Activated effector memory CD4-positive, alpha-beta T cell treated with anti-CD3 and anti-CD28 coated beads, Interleukin-2, amount 50 U/mL, for 16 hours (primary cell): ENCODE measurements around the gene RCAN3.
A peak's percentile ranks its signal among the peaks of the same experiment; 100 is the strongest.
"Not testable (repeated sequence)": the region's sequence is repeated elsewhere in the genome, so short reads cannot be mapped to it uniquely, and the experiment has no call there.

Source experiments
- DNase-seq: peaks from one replicate; pipeline ENCODE4 v3.0.0-alpha.2; 2020

The RCAN3 gene

GRCh38 chr1:24502709-24503058 lies at the start of gene RCAN3:
TSS of gene RCAN3 (plus strand) at chr1:24502836. CDS start at chr1:24514373, 11,537 bp downstream.
- DNase-seq, result peak; percentile 96

GRCh38 chr1:24452922-24453485 lies 49.6 kb upstream of the RCAN3 start:
- no peak for DNase-seq

GRCh38 chr1:24454673-24455072 lies 48.0 kb upstream of the RCAN3 start:
- no peak for DNase-seq

- no peak for DNase-seq
Measured at GRCh38 chr1:24455272-24455671, 47.4 kb upstream of the RCAN3 start.

GRCh38 chr1:24457866-24458265 lies 44.8 kb upstream of the RCAN3 start:
- DNase-seq, result no peak

GRCh38 chr1:24459551-24460266 lies 42.9 kb upstream of the RCAN3 start:
- no peak for DNase-seq

- DNase-seq, result not testable (repeated sequence)
Measured at GRCh38 chr1:24462128-24462527, 40.5 kb upstream of the RCAN3 start.

- DNase-seq, result no peak
Measured at GRCh38 chr1:24463776-24464735, 38.6 kb upstream of the RCAN3 start.

GRCh38 chr1:24465099-24465498 lies 37.5 kb upstream of the RCAN3 start:
- DNase-seq, result no peak

- DNase-seq, result no peak
Measured at GRCh38 chr1:24465638-24466037, 37.0 kb upstream of the RCAN3 start.

- no peak for DNase-seq
Measured at GRCh38 chr1:24468685-24469316, 33.8 kb upstream of the RCAN3 start.

GRCh38 chr1:24470592-24470991 lies 32.0 kb upstream of the RCAN3 start:
- DNase-seq, result no peak

- DNase-seq, result no peak
Measured at GRCh38 chr1:24472527-24473251, 29.9 kb upstream of the RCAN3 start.

- DNase-seq, result no peak
Measured at GRCh38 chr1:24474193-24474592, 28.4 kb upstream of the RCAN3 start.

GRCh38 chr1:24475700-24476099 lies 26.9 kb upstream of the RCAN3 start:
- DNase-seq, result no peak

- no peak for DNase-seq
Measured at GRCh38 chr1:24476571-24476970, 26.1 kb upstream of the RCAN3 start.

GRCh38 chr1:24477309-24477708 lies 25.3 kb upstream of the RCAN3 start:
- DNase-seq, result peak; percentile 21

- DNase-seq, result peak; percentile 79
Measured at GRCh38 chr1:24481101-24481500, 21.5 kb upstream of the RCAN3 start.

- peak; percentile 67 for DNase-seq
Measured at GRCh38 chr1:24481843-24482610, 20.6 kb upstream of the RCAN3 start.

- DNase-seq, result peak; percentile 64
Measured at GRCh38 chr1:24483441-24483840, 19.2 kb upstream of the RCAN3 start.

GRCh38 chr1:24484199-24484598 lies 18.4 kb upstream of the RCAN3 start:
- peak; percentile 66 for DNase-seq
